ENCODE data around the gene LRBA.
"Not testable (repeated sequence)": the region's sequence is repeated elsewhere in the genome, so short reads cannot be mapped to it uniquely, and the experiment has no call there.

LRBA gene

GRCh38 chr4:150683775-150684350, 331.2 kb downstream of the LRBA start:
- FAIRE-seq (no peak), DNase-seq (ENCODE audit: insufficient read length, low spot score) (no peak)

GRCh38 chr4:150682126-150682525, 333.0 kb downstream of the LRBA start:
- FAIRE-seq (no peak), DNase-seq (ENCODE audit: insufficient read length, low spot score) (no peak)

- FAIRE-seq = peak; percentile 60
- DNase-seq (ENCODE audit: insufficient read length, low spot score) = no peak
Measured at GRCh38 chr4:150681063-150681462, 334.0 kb downstream of the LRBA start.

GRCh38 chr4:150680651-150681050, 334.4 kb downstream of the LRBA start:
- FAIRE-seq (no peak), DNase-seq (ENCODE audit: insufficient read length, low spot score) (no peak)

GRCh38 chr4:150679765-150680343, 335.2 kb downstream of the LRBA start:
- DNase-seq (ENCODE audit: insufficient read length, low spot score) (no peak), FAIRE-seq (no peak)

GRCh38 chr4:150679018-150679764, 335.9 kb downstream of the LRBA start:
- FAIRE-seq = peak; percentile 67
- no peak for DNase-seq (ENCODE audit: insufficient read length, low spot score)

- DNase-seq (ENCODE audit: insufficient read length, low spot score) (no peak), FAIRE-seq (peak; percentile 40)
Measured at GRCh38 chr4:150673793-150674192, 341.3 kb downstream of the LRBA start.

- FAIRE-seq (no peak), DNase-seq (ENCODE audit: insufficient read length, low spot score) (no peak)
Measured at GRCh38 chr4:150668824-150669223, 346.3 kb downstream of the LRBA start.

- no peak for DNase-seq (ENCODE audit: insufficient read length, low spot score)
- no peak for FAIRE-seq
Measured at GRCh38 chr4:150664935-150665334, 350.1 kb downstream of the LRBA start.

- no peak for DNase-seq (ENCODE audit: insufficient read length, low spot score)
- no peak for FAIRE-seq
Measured at GRCh38 chr4:150662686-150663085, 352.4 kb downstream of the LRBA start.

- not testable (repeated sequence) for DNase-seq (ENCODE audit: insufficient read length, low spot score); FAIRE-seq
Measured at GRCh38 chr4:150661551-150661950, 353.5 kb downstream of the LRBA start.

- not testable (repeated sequence) for FAIRE-seq; DNase-seq (ENCODE audit: insufficient read length, low spot score)
Measured at GRCh38 chr4:150658258-150658657, 356.8 kb downstream of the LRBA start.

GRCh38 chr4:150656891-150657290, 358.2 kb downstream of the LRBA start:
- DNase-seq (ENCODE audit: insufficient read length, low spot score) (no peak), FAIRE-seq (no peak)

GRCh38 chr4:150650751-150651150, 364.3 kb downstream of the LRBA start:
- DNase-seq (ENCODE audit: insufficient read length, low spot score) (no peak), FAIRE-seq (no peak)

GRCh38 chr4:150648123-150648522, 367.0 kb downstream of the LRBA start:
- FAIRE-seq = no peak

GRCh38 chr4:150647008-150647407, 368.1 kb downstream of the LRBA start:
- DNase-seq (ENCODE audit: insufficient read length, low spot score) = no peak
- FAIRE-seq = no peak

More at GRCh38 chr4:150648123-150648522, 367.0 kb downstream of the LRBA start:
- no peak for DNase-seq (ENCODE audit: insufficient read length, low spot score)

- no peak for DNase-seq (ENCODE audit: insufficient read length, low spot score)
- no peak for FAIRE-seq
Measured at GRCh38 chr4:150641612-150642011, 373.5 kb downstream of the LRBA start.

GRCh38 chr4:150632639-150633038, 382.4 kb downstream of the LRBA start:
- DNase-seq (ENCODE audit: insufficient read length, low spot score) = no peak
- no peak for FAIRE-seq

- DNase-seq (ENCODE audit: insufficient read length, low spot score) = no peak
- peak; percentile 64 for FAIRE-seq
Measured at GRCh38 chr4:150628073-150628472, 387.0 kb downstream of the LRBA start.

- FAIRE-seq (no peak), DNase-seq (ENCODE audit: insufficient read length, low spot score) (no peak)
Measured at GRCh38 chr4:150625033-150625432, 390.1 kb downstream of the LRBA start.

GRCh38 chr4:150624055-150624454, 391.0 kb downstream of the LRBA start:
- DNase-seq (ENCODE audit: insufficient read length, low spot score) (no peak), FAIRE-seq (no peak)

GRCh38 chr4:150619042-150619441, 396.0 kb downstream of the LRBA start:
- peak; percentile 71 for FAIRE-seq
- DNase-seq (ENCODE audit: insufficient read length, low spot score) = no peak
